K562 (cell line): ENCODE results near the gene CLDN12. TPM values are rescaled to one million over a fixed set of nuclear protein-coding genes. Genes with fewer than 3 reads are reported as not detected.

Experiments
- C11orf30 ChIP-seq: fragments of 450-650 bp; IDR thresholded peaks from 2 replicates; pipeline ENCODE4 v1.6.1; 2016; ENCODE audit warnings: low read depth, mild to moderate bottlenecking
- CBX2 ChIP-seq: fragments of 200-600 bp; sonication (generic); IDR thresholded peaks from one replicate; pipeline ENCODE4 v1.6.1; 2012; ENCODE audit warnings: mild to moderate bottlenecking, low read length, inconsistent platforms; ENCODE audit not compliant: insufficient read depth, poor library complexity, severe bottlenecking
- CC2D1A ChIP-seq: fragments of 450-650 bp; IDR thresholded peaks from 2 replicates; pipeline ENCODE4 v1.6.1; 2017; ENCODE audit warnings: mild to moderate bottlenecking
- CCAR2 ChIP-seq: fragments of 200-400 bp; formaldehyde crosslinking; IDR thresholded peaks from 2 replicates; pipeline ENCODE4 v1.6.1; 2017; ENCODE audit warnings: mild to moderate bottlenecking, low read depth, low read length
- DPF2 ChIP-seq: fragments of 450-650 bp; IDR thresholded peaks from 2 replicates; pipeline ENCODE4 v1.6.1; 2016
- ELF1 ChIP-seq: fragments of 200-800 bp; sonication (Bioruptor generic); IDR thresholded peaks from 2 replicates; pipeline ENCODE4 v1.6.1; 2016; ENCODE audit warnings: missing genetic modification characterization, missing compliant biosample characterization
- ESRRA ChIP-seq: fragments of 450-650 bp; IDR thresholded peaks from 2 replicates; pipeline ENCODE4 v1.6.1; 2014; ENCODE audit warnings: low read depth, mild to moderate bottlenecking, moderate library complexity, borderline replicate concordance
- FOXM1 ChIP-seq, 2 experiments: fragments of 450-650 bp in 1 of 2; sonication (generic) in 1 of 2; formaldehyde crosslinking in 1 of 2; IDR thresholded peaks; 2 replicates each; pipeline versions ENCODE4 v1.6.1 to v1.9.0; 2017 to 2022; ENCODE audit warnings: low read depth in 2 of 2, mild to moderate bottlenecking in 2 of 2, missing genetic modification reagents in 1 of 2, moderate library complexity in 1 of 2
- GABPB1 ChIP-seq: sonication (generic); formaldehyde crosslinking; IDR thresholded peaks from 2 replicates; pipeline ENCODE4 v1.8.0; 2022; ENCODE audit warnings: mild to moderate bottlenecking, missing genetic modification reagents
- GMEB1 ChIP-seq: fragments of 250-450 bp; sonication (Bioruptor Pico); IDR thresholded peaks from 2 replicates; pipeline ENCODE4 v1.4.0; 2020; ENCODE audit warnings: mild to moderate bottlenecking
- HDAC1 ChIP-seq, 2 experiments: fragments of 450-650 bp; IDR thresholded peaks; 2 replicates each; pipeline ENCODE4 v1.6.1; 2016 to 2017; ENCODE audit warnings: inconsistent platforms in 1 of 2, mild to moderate bottlenecking in 1 of 2, moderate library complexity in 1 of 2
- HNRNPK ChIP-seq: fragments of 200-400 bp; formaldehyde crosslinking; IDR thresholded peaks from one replicate; pipeline ENCODE4 v1.6.1; 2018; ENCODE audit warnings: mild to moderate bottlenecking, low read depth, low read length; ENCODE audit not compliant: poor library complexity, severe bottlenecking
- KHSRP ChIP-seq: fragments of 450-650 bp; IDR thresholded peaks from 2 replicates; pipeline ENCODE4 v1.6.1; 2017
- MAZ ChIP-seq, 2 experiments: fragments of 450-650 bp in 1 of 2; sonication (generic) in 1 of 2; formaldehyde crosslinking; IDR thresholded peaks in 1 of 2; conservative IDR thresholded peaks in 1 of 2; 2 replicates each; pipeline versions ENCODE4 v1.4.0 to v1.5.0; 2020; ENCODE audit warnings: mild to moderate bottlenecking in 1 of 2, missing genetic modification reagents in 1 of 2
- NR2C2 ChIP-seq, 2 experiments: fragments of 200-800 bp in 1 of 2; sonication (Bioruptor generic) in 1 of 2; sonication (generic) in 1 of 2; formaldehyde crosslinking in 1 of 2; IDR thresholded peaks; 2 replicates each; pipeline versions ENCODE4 v1.6.1 to v1.8.0; 2016 to 2022; ENCODE audit warnings: mild to moderate bottlenecking in 1 of 2, missing compliant biosample characterization in 1 of 2, missing genetic modification characterization in 1 of 2, missing genetic modification reagents in 1 of 2
- NR4A1 ChIP-seq, 2 experiments: fragments of 250-450 bp in 1 of 2; fragments of 450-650 bp in 1 of 2; sonication (Bioruptor Pico) in 1 of 2; IDR thresholded peaks; 2 replicates each; pipeline versions ENCODE4 v1.4.0 to v1.6.1; 2016 to 2020; ENCODE audit warnings: mild to moderate bottlenecking in 2 of 2, missing compliant biosample characterization in 1 of 2, missing genetic modification characterization in 1 of 2, moderate library complexity in 1 of 2
- NRF1 ChIP-seq, 2 experiments: fragments of 450-650 bp; IDR thresholded peaks in 1 of 2; conservative IDR thresholded peaks in 1 of 2; 2 replicates each; pipeline ENCODE4 v1.6.1; 2014; ENCODE audit warnings: mild to moderate bottlenecking in 2 of 2
- PKNOX1 ChIP-seq: fragments of 450-650 bp; IDR thresholded peaks from 2 replicates; pipeline ENCODE4 v1.6.1; 2016
- POLR2AphosphoS5 ChIP-seq: IDR thresholded peaks from 2 replicates; pipeline ENCODE4 v1.6.1; 2011; ENCODE audit warnings: mild to moderate bottlenecking, low read depth, low read length, moderate library complexity; ENCODE audit not compliant: control insufficient read depth, insufficient read depth
- POLR2G ChIP-seq: fragments of 200-400 bp; formaldehyde crosslinking; IDR thresholded peaks from 2 replicates; pipeline ENCODE4 v1.6.1; 2017; ENCODE audit warnings: low read depth, mild to moderate bottlenecking, antibody characterized with exemption, low read length, moderate library complexity
- TBL1XR1 ChIP-seq, 2 experiments: IDR thresholded peaks; 2 replicates each; pipeline ENCODE4 v1.6.1; 2012; ENCODE audit warnings: improper control_type of control experiment in 2 of 2, low read length in 2 of 2, mild to moderate bottlenecking in 1 of 2
- ZBED1 ChIP-seq: IDR thresholded peaks from 2 replicates; pipeline ENCODE4 v1.6.1; 2014
- ZKSCAN1 ChIP-seq: fragments of 150-350 bp; IDR thresholded peaks from 2 replicates; pipeline ENCODE4 v1.6.1; 2016; ENCODE audit warnings: low read depth, low read length
- ZNF644 ChIP-seq: fragments of 200-800 bp; sonication (Bioruptor generic); IDR thresholded peaks from 2 replicates; pipeline ENCODE4 v1.6.1; 2016; ENCODE audit warnings: low read depth, missing genetic modification characterization, missing compliant biosample characterization
- polyA plus RNA-seq, 8 experiments: library from polyadenylated mRNA; depleted of rRNA in 4 of 8; stranded (reverse) in 5 of 8; unstranded in 3 of 8; fragments of >200 nt; fragmentation: Nextera tagmentation in 2 of 8; fragmentation: Illumina TruSeq in 1 of 8; extraction: Ambion mirVana in 2 of 8; extraction: Trizol in 1 of 8; gene quantifications; 2 replicates each; pipeline versions ENCODE4 v1.2.1 to v1.2.3, GENCODE V29; 2011 to 2014; ENCODE audit warnings: inconsistent platforms in 1 of 8, missing spikeins in 1 of 8
- total RNA-seq, 7 experiments: library from RNA; depleted of rRNA in 6 of 7; stranded (reverse); fragments of >200 nt in 6 of 7; fragmentation: Illumina TruSeq in 2 of 7; extraction: Trizol in 2 of 7; gene quantifications; 2 replicates each; pipeline versions ENCODE4 v1.2.1 to v1.2.3, GENCODE V29; 2011 to 2021; ENCODE audit warnings: low replicate concordance in 1 of 7

The CLDN12 gene
- total and polyA plus RNA-seq, 9 of the 15 experiments (the other 6 are each of a cell fraction or from before 2014, with no cell fraction given): 5.8 to 42.2 (median 15.8) TPM

- TF ChIP-seq CBX2 (no peak), POLR2AphosphoS5 (0 out of 2 replicates have a peak, but pooled peaks have one; percentile 12), HNRNPK (no peak), PKNOX1 (no peak), FOXM1 (IDR thresholded peaks at IDR 0.05; ENCODE audit: low read depth) (peak; percentile 88), FOXM1 (CRISPR knock-in tag; IDR thresholded peaks at IDR 0.05; ENCODE audit: low read depth) (no peak), KHSRP (no peak), HDAC1 (IDR thresholded peaks at IDR 0.05) (peak in 1 of 2 experiments; percentile 83; a peak in 2 of 4 replicates), C11orf30 (peak; percentile 4; the same call in 1 of the 2 replicates), MAZ (CRISPR knock-in tag; conservative IDR thresholded peaks at IDR 0.05 in 1 of 2, IDR thresholded peaks at IDR 0.05 in 1 of 2) (peak in 1 of 2 experiments; percentile 24; a peak in 1 of 4 replicates), GABPB1 (CRISPR knock-in tag) (peak; percentile 71; the same call in 1 of the 2 replicates), NR2C2 (CRISPR knock-in tag; IDR thresholded peaks at IDR 0.05) (no peak), NR2C2 (tag; IDR thresholded peaks at IDR 0.05) (peak; percentile 83), DPF2 (peak; percentile 78), TBL1XR1 (IDR thresholded peaks at IDR 0.05; ENCODE audit: low read length in 2 of 2) (peak; percentile 24 to 62; a peak in 2 of 4 replicates), GMEB1 (CRISPR knock-in tag) (peak; percentile 51; the same call in 1 of the 2 replicates), ZKSCAN1 (peak; percentile 75; the same call in 1 of the 2 replicates), ESRRA (peak; percentile 79), POLR2G (peak; percentile 76), ELF1 (tag) (peak; percentile 88), CC2D1A (peak; percentile 61), ZBED1 (no peak), CCAR2 (no peak), NR4A1 (CRISPR knock-in tag; IDR thresholded peaks at IDR 0.05) (no peak), NR4A1 (tag; IDR thresholded peaks at IDR 0.05) (peak; percentile 47; the same call in 1 of the 2 replicates), NRF1 (conservative IDR thresholded peaks at IDR 0.05 in 1 of 2, IDR thresholded peaks at IDR 0.05 in 1 of 2) (peak; percentile 72 to 76), ZNF644 (tag) (0 out of 2 replicates have a peak, but pooled peaks have one; percentile 16)
Measured at GRCh38 chr7:90403174-90404113, at the start of gene CLDN12 (continued).
